Fibroblast of the aortic adventitia (primary cell): ENCODE data around the gene RPL36A. TPM values are rescaled to one million over a fixed set of nuclear protein-coding genes. Genes with fewer than 3 reads are reported as not detected.

Experiments
- DNase-seq: peaks from one replicate; pipeline ENCODE4 v3.0.0-alpha.2; 2010; ENCODE audit warnings: low read depth
- H3K4me3 ChIP-seq: 2 replicates; pipeline ENCODE4 v1.5.1; 2011; ENCODE audit warnings: low read depth, mild to moderate bottlenecking, control low read depth, low read length, moderate library complexity
- total RNA-seq: library from RNA; depleted of rRNA; stranded (reverse); fragments of >200 nt; gene quantifications from 2 replicates; pipeline ENCODE4 v1.2.3, GENCODE V29; 2012; ENCODE audit warnings: low replicate concordance
- TF ChIP-seq, protein P1 (sequence below): IDR thresholded peaks from 2 replicates; pipeline ENCODE4 v1.5.1; 2011; ENCODE audit warnings: mild to moderate bottlenecking, low read length, control low read depth, inconsistent platforms; ENCODE audit not compliant: insufficient read depth

RPL36A gene
- total RNA-seq, 1 donor = 1,088 TPM

- no peak for DNase-seq
- H3K4me3 ChIP-seq = peak overlapping the region; percentile 85
- TF ChIP-seq, protein P1, sequence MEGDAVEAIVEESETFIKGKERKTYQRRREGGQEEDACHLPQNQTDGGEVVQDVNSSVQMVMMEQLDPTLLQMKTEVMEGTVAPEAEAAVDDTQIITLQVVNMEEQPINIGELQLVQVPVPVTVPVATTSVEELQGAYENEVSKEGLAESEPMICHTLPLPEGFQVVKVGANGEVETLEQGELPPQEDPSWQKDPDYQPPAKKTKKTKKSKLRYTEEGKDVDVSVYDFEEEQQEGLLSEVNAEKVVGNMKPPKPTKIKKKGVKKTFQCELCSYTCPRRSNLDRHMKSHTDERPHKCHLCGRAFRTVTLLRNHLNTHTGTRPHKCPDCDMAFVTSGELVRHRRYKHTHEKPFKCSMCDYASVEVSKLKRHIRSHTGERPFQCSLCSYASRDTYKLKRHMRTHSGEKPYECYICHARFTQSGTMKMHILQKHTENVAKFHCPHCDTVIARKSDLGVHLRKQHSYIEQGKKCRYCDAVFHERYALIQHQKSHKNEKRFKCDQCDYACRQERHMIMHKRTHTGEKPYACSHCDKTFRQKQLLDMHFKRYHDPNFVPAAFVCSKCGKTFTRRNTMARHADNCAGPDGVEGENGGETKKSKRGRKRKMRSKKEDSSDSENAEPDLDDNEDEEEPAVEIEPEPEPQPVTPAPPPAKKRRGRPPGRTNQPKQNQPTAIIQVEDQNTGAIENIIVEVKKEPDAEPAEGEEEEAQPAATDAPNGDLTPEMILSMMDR = no peak
Measured at GRCh38 chrX:101407167-101407747, 16.4 kb downstream of the RPL36A start.

GRCh38 chrX:101407748-101408531 lies 17.1 kb downstream of the RPL36A start, which contains the start of the genes GLA and HNRNPH2:
TSS of gene GLA (minus strand) at chrX:101407925. CDS start at chrX:101407903, 22 bp downstream.
TSS of gene HNRNPH2 (plus strand) at chrX:101408222. CDS start at chrX:101411989, 3,767 bp downstream.
- DNase-seq = peak; percentile 99
- peak within 1 kb of the TSS; percentile 85 for H3K4me3 ChIP-seq
- TF ChIP-seq, protein P1 = peak; percentile 35

DNA sequence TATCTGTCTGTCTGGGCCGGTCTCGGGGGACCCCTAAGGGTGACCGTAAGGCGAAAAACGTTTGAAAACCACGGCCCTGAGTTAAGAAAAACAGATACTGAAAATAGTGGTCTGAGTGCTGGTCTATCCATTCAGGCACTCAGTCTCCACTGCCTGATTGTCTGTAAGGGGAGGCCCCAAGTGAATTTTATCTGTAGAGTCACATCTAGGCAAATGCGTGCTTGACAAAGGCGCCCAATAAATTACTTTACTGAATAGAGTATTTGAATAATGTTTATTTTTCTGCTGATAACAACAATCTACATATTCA lies 17.7 kb downstream of the RPL36A start:
- DNase-seq = no peak
- TF ChIP-seq, protein P1 = no peak

GRCh38 chrX:101409043-101409442 lies 18.2 kb downstream of the RPL36A start:
- TF ChIP-seq, protein P1 = no peak
- peak; percentile 37 for DNase-seq
- H3K4me3 ChIP-seq = peak overlapping the region; percentile 68

More for the DNA sequence above, 17.7 kb downstream of the RPL36A start:
- H3K4me3 ChIP-seq = peak overlapping the region; percentile 68

DNA sequence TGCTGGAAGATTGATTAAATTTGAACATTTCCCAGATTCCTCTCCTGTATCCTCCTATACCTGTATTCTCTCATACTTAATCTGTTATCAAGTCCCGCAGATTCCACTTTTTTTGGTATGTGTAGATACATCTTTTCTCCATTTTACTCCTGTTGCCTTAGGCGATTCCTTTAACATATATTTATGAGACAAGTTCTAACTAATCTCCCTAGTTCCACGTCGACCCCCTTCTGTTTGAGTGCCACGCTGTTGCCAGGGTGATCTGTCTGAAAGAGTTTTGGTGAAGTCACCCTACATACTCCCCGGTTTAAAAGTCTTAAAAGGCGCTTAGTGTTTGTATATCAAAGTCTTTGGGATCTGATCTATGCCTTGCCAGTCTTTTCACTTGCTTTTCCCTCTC lies 19.6 kb downstream of the RPL36A start:
- H3K4me3 ChIP-seq = peak overlapping the region; percentile 44
- DNase-seq = no peak
- TF ChIP-seq, protein P1 = no peak

- TF ChIP-seq, protein P1 = no peak
- no peak for DNase-seq
- H3K4me3 ChIP-seq = no peak overlapping the region
Measured at GRCh38 chrX:101411984-101412383, 21.2 kb downstream of the RPL36A start.
